ENCODE data around the gene C8B.

Gene C8B

DNA sequence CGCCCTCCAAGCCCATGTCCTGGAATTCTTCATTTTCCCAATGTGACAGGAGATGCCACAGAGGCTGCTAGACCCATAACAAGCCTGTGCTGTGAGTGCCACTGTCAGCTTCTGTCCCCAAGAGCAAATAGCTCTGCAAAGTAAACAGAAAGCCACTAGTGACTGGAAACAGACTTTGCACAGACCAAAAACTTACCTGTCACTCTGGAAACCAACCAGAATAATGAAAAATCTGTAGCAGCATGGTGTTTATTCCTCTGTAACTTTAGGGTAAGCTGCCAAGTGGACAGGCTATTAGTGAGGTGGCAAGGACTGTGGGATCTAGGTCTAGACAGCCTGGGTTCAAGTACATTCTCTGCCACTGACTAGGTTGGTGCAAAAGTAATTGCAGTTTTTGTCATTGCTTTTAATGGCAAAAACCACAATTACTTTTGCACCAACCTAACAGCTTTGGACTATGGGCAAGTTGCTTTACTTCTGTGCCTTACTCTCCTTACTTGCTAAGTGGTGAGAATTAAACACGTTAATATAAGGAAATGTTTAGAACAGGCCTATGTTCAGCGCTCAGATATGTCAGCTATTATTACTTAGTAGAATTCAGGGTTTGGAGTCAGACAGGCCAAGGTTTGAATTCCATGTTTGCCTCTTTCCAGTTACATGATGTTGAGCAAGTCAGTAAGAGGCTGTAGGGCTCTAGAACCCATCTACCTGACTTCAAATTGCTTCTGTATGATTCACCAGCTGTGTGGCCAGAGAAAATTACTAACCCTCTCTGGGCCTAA is at the start of gene C8B:
TSS of gene C8B (minus strand) at position 100 of the 782 bp plus-strand sequence. CDS start at position 33, 67 bp downstream.
- no peak for DNase-seq (ENCODE audit: low read depth)

GRCh38 chr1:57015071-57015470 is 49.3 kb upstream of the C8B start:
- no peak for DNase-seq (ENCODE audit: low read depth)

- DNase-seq (ENCODE audit: low read depth), result no peak
Measured at GRCh38 chr1:57013522-57013921, 47.7 kb upstream of the C8B start.

DNA sequence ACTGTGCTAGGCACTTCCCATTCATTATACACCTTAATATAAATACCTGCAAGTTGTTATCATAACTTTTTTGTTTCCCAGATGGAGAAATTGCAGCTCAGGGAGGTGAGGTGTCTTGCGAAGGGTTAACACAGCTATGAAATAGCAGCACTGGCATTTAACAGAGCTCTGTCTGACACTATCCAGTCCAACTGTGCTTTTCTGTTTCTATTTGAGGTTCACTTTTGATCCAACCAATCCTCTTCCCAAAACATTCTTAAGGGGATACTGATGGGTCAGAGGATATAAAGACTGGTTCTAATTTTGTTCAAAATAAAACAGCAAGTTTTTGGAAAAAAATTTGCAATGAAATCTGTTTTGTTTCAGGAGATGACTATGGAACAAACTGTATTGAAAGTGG is 46.5 kb upstream of the C8B start:
- no peak for DNase-seq (ENCODE audit: low read depth)

DNA sequence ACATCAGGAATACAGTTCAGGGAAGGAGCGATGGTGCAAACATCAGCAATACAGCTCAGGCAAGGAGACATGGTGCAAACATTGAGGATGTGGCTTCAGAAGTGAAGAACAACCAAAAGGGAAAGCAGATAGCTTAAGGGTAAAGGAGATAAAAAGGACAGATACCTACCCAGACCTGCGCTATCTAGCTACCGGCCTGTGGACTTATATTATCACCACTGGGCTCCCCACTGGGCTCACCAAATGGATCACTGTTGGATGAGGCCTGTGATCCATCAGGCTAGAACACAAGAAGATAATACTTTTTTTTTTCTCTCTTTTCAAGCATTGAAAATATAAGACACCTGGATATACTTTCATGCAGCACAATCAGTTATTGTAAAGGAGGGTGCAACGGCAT is 44.7 kb upstream of the C8B start:
- no peak for DNase-seq (ENCODE audit: low read depth)

DNA sequence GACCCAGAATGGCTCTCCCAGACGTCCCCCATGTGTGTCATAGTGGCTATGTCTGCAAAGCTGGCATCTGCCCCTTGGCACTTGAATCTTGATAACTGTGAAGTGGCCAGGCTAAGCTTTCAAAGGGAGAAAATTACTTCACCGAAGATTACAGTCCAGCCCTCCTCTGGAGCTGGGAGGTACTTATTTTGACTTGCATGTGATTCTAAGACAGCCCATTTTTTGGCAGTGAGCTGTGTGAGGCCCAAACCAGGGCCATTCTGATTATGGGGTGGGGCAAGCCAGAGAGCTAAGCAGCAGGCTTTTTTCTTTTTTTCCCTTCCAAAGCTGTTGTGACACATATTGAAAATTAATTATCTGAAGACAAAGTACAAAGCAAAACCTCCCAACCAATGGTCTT is 42.1 kb upstream of the C8B start:
- DNase-seq (ENCODE audit: low read depth), result peak; percentile 0

GRCh38 chr1:57007472-57007871 is 41.7 kb upstream of the C8B start:
- no peak for DNase-seq (ENCODE audit: low read depth)

DNA sequence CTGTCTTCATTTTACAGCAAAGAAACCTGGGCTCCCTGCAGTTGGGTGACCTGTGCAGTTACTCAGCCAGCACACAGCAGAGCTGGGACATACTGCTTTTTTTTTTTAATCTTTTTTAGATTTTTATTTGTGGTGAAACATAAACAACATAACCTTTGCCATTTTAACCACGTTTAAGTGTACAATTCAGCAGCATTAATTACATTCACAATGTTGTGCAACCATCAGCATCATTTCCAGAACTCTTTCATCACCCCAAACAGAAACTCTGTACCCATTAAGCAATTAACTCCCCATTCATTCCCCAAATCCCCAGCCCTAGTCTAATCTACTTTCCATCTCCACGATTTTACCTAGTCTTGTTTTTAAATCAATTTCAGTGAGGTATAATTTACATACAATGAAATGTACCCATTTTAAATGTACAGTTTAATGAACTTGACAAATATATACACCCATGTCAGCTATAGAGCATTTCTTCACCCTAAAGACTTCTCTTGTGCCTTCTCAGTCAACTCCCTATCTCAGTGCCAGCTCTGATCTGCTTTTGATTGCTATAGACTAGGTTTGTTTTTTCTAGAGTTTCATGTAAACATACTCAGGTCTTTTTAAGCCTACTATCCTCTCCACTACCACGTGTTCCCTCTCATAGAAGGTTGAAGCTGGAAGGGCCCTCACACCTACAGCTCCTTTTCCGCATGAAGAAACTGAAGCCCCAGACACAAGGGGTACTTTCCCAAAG is 37.8 kb upstream of the C8B start:
- no peak for DNase-seq (ENCODE audit: low read depth)

DNA sequence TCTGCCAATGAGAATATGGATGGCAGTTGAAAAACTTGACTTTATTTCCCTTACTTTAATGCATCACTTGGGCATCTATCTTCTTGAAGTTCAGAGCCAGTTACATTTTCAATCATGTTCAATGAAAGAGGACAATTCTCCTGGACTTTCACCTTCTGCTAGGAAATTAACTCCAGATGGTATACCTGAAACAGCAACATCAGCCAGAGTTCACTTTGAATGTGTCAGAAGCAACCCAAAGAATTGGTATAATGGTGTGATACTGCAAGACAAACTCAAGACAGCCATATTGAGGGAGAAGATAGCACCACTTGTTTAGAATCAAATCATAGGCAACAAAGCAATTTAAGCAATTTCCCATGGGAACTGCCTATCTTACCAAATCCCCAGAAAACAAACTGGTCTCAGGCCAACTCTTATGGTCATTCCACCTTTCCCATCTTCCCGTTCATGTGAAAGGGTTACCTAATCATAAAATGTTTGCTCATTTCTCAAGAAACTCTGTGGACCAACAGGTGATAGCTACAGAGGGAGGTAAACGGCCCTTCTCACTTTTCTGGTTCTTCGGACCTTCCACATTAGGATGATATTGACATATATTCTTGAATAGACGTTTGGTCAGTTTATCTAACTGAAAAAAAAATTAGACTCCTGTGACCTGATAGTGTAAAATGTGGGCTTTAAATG is 29.7 kb upstream of the C8B start:
- no peak for DNase-seq (ENCODE audit: low read depth)

GRCh38 chr1:56993475-56993874 is 27.7 kb upstream of the C8B start:
- no peak for DNase-seq (ENCODE audit: low read depth)

DNA sequence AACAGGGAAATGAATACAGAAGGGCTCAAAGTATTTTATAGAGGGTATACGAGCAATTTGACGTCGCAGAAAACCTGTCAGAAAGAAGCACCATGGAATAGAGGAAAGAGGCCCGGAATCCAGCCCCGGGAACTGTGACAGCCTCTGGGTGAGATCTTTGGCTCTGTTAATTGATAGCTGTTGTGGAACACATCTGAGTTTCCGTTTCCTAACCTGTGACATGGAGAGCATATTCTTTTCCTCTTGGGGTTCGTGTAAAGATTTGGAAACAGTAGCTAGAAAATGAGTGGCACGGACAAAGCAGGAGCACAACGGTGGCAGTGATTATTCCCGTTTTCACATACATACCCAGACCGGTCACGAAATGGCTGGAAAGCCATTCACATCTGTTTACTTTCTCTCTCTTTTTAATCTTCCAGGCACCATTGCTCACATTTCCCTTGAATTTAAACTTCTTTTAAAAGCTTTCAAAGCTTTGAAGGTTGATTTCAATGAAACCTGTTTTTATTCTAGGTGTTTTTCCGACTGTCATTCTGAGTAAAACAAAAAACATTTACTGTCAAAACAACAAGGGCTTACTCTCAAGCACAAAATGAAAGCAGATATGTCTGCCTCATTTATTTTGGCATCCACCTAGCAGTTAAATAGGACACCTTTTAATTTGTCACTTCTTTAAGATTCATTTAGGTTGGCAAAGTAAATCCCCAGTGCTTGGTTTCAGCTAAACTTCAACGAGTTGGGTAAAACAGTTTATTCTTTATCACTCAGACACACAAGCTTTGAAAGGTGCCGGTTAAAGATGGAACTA is 26.7 kb upstream of the C8B start:
- DNase-seq (ENCODE audit: low read depth), result no peak

DNA sequence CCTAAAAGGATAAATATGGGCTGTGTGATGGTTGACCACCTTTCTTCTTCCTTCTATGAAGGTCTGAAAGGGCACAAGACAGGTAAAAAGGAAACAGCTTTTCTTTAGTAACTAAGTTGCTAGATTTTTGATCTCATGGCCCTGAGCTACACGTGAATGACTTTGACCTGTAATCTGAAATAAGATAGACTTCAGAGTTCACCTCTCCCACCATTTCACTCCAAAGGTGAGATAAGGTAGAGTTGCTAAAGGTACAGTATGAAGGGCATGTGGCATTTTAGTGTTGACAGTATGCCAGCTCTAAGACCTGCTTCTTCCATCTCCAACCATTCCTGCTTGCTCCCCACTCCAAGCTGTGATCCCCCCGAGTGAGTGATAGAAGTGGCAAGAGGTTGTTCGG is 25.8 kb upstream of the C8B start:
- no peak for DNase-seq (ENCODE audit: low read depth)

DNA sequence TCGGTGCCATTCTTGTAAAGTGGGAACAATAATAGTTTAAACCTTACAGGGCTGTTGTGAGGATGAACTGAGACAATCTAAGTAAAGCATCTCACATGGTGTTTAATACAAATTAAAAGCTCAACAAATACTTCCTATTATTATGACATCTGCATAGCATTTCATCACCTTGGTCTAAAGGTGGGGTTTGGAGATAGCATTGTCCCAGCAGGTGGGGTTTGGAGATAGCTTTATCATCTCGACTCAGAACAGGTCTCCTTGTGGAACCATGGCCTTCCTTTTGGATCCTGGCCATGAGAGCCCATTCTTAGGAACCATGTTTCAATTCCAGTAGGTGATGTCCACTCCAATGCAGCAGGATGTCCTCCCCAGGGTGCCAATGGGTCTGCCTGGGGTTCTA is 20.6 kb upstream of the C8B start:
- DNase-seq (ENCODE audit: low read depth), result no peak

DNA sequence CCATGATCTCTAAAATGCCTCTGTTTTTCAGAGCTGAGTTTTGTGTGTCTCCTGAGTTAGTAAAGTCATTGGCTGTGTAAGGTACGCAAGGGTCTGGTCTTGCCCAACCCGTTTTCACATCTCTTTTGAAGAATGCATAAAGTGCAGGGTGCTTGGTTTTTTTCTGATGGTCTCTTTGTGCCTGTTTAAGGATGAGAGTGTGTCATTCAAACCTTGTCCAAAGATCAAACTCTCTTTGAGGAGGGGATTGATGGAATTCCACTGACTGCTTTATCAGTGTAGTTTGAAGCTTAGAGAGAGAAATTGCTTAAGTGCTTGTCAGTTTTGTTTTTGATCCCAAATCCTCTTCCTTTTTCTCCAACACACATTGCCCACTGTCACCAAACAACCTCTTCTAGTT is 20.0 kb upstream of the C8B start:
- DNase-seq (ENCODE audit: low read depth), result no peak

GRCh38 chr1:56983484-56983883 is 17.7 kb upstream of the C8B start:
- DNase-seq (ENCODE audit: low read depth), result no peak

GRCh38 chr1:56979986-56980755 is 14.4 kb upstream of the C8B start:
- no peak for DNase-seq (ENCODE audit: low read depth)

DNA sequence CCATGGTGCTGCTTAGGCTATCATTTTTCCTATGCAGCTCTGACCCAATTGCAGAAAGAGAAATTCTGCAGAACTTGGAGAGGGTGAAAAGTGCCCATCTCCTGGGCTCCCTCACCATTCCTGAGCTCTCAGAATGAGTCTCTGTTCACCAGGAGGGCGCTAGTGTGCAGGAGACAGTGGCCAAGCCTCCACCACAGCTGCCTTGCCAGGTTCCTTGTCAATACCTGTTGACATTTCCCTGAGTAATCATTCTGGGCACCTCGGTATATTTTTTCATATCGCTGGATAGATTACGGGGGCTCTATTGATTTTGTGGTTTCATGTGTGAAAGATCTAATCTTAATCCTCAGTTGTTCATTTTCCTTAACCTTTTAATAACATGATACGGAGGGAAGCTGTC is 13.0 kb upstream of the C8B start:
- DNase-seq (ENCODE audit: low read depth), result no peak

DNA sequence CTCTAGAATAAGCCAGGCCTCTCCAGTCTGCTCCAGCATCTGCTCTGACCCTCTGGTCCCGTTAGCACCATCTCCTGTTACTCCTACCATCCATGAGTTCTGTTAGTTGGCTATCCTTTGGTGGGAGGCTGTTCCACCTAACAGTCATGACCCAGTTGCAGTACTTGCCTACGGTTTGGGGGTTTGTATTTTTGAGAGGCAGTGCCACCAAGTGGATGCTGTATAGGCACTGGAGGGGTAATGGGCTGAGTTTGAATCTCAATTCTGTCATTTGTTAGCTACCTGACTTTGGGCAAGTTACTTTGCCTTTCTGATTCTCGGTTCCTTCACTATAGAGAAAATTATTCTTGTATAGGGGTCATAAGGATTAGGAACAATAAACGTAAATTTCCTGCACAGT is 12.1 kb upstream of the C8B start:
- DNase-seq (ENCODE audit: low read depth), result no peak

DNA sequence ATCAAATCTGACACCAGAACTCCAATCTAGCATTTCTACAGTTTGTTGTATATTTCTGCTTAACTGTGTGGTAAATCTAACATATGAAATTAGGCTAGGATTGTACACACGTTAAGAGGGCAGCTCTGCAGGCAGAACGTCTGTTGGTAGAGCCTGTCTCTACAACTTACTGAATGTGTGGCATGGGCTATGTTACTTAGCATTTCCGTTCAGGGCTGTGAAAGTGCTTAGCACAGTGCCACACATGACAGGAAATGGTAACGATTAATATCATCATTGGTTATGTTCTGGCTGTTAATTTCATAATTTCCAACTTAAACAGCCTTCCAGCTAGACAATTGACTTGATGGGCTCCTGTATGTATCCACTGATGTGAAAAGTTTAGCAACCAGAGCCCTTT is 9.6 kb upstream of the C8B start:
- no peak for DNase-seq (ENCODE audit: low read depth)

- DNase-seq (ENCODE audit: low read depth), result no peak
Measured at GRCh38 chr1:56973923-56974742, 8.3 kb upstream of the C8B start.

DNA sequence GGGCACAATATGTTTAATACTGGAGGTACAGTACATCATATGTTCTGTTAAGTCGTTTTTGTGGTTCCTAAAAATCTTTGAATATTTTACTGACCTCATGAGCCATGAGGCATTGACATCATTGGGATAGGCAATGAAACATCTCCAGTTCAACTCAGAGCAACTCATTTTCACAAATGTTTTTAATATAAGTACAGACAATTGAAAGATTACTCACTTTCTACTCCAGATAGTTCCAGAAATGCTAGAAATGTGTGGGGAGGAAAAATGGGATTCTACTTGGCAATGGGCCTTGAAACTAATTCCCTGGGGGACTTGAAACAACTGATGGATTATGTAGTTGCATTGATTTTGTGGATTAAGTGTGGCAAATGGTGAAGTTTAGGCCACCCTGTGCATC is 7.2 kb upstream of the C8B start:
- no peak for DNase-seq (ENCODE audit: low read depth)
